ENCODE data around the gene TMEM101. TPM values are rescaled to one million over a fixed set of nuclear protein-coding genes. Genes with fewer than 3 reads are reported as not detected.
A peak's percentile ranks its signal among the peaks of the same experiment; 100 is the strongest.

Gene TMEM101
- total RNA-seq (2016; rRNA removed; fragmentation: Illumina TruSeq; extraction: Trizol) (50.0 and 72.0 TPM in 2 replicates), polyA plus RNA-seq (2011; rRNA removed) (100 and 107 TPM in 2 replicates), polyA minus RNA-seq (2011; rRNA and poly(A)+ RNA removed; ENCODE audit: low replicate concordance) (52.0 and 233 TPM in 2 replicates), Bru-seq, nascent RNA (percentile 69 among the genes with signal in this experiment), BruChase-seq, experiment 1, labeled RNA remaining after a 6-hour chase (percentile 80 among the genes with signal in this experiment), BruChase-seq, experiment 2, labeled RNA remaining after a 2-hour chase (percentile 67 among the genes with signal in this experiment)
- total RNA-seq (2016; cell fraction: cytosol; rRNA removed; fragmentation: Illumina TruSeq; extraction: Trizol; ENCODE audit: low read depth): 24.7 and 30.5 TPM in 2 replicates
- total RNA-seq (2016; cell fraction: insoluble cytoplasmic fraction; rRNA removed; fragmentation: Illumina TruSeq; extraction: Trizol): 50.9 and 73.7 TPM in 2 replicates
- 58.1 and 63.3 TPM in 2 replicates for total RNA-seq (2016; cell fraction: membrane; rRNA removed; fragmentation: Illumina TruSeq; extraction: Trizol)
- total RNA-seq (2016; cell fraction: nucleus; rRNA removed; fragmentation: Illumina TruSeq; extraction: Trizol): 55.2 and 61.0 TPM in 2 replicates
- 128 and 161 TPM in 2 replicates for polyA plus RNA-seq (2011; cell fraction: cytosol; rRNA removed)
- polyA plus RNA-seq (2011; cell fraction: nucleus; rRNA removed): 53.5 and 60.7 TPM in 2 replicates
- polyA plus RNA-seq (2012): 65.5 and 74.9 TPM in 2 replicates
- 19.8 and 21.2 TPM in 2 replicates for polyA plus RNA-seq (2016; cell fraction: cytosol; fragmentation: Illumina TruSeq; extraction: Trizol; ENCODE audit: low read depth)
- polyA plus RNA-seq (2016; cell fraction: insoluble cytoplasmic fraction; fragmentation: Illumina TruSeq; extraction: Trizol; ENCODE audit: low read depth): 35.3 and 36.8 TPM in 2 replicates
- 39.0 and 44.1 TPM in 2 replicates for polyA plus RNA-seq (2016; cell fraction: membrane; fragmentation: Illumina TruSeq; extraction: Trizol; ENCODE audit: low read depth)
- polyA plus RNA-seq (2016; cell fraction: nucleus; fragmentation: Illumina TruSeq; extraction: Trizol; ENCODE audit: insufficient read depth, low read depth): 68.4 and 69.1 TPM in 2 replicates
- polyA minus RNA-seq (2011; cell fraction: cytosol; rRNA and poly(A)+ RNA removed): 45.2 and 52.9 TPM in 2 replicates
- polyA minus RNA-seq (2011; cell fraction: nucleus; rRNA and poly(A)+ RNA removed): 37.7 and 38.3 TPM in 2 replicates
- long read RNA-seq, experiment 1, transcript TMEM101-201 (4 exons, 1,536 nt): major isoform, 115 of 139 reads
- long read RNA-seq, experiment 1, partial matches to known transcripts: 4 of 139 reads
- long read RNA-seq, experiment 1, other reads (novel, unspliced or antisense): 19 of 139 reads
- long read RNA-seq, experiment 2, transcript TMEM101-201 (4 exons, 1,536 nt): major isoform, 131 of 190 reads
- long read RNA-seq, experiment 2, partial matches to known transcripts: 12 of 190 reads
- long read RNA-seq, experiment 2, other reads (novel, unspliced or antisense): 46 of 190 reads

- H3K9me3 ChIP-seq (ENCODE audit: low read length): no peaks in the 10 kb centered on the region
- H3K79me2 ChIP-seq (ENCODE audit: insufficient read depth, low read length): peaks cover 8% of the 10 kb centered on the region
- peak within 1 kb of the TSS; percentile 88 for H3K27ac ChIP-seq (ENCODE audit: extremely low read length, insufficient read depth, low read length)
- ChIA-PET POLR2A (interaction anchor here (0.7 to 1.8 kb wide), 13 partner anchors 11 to 172 kb away, joined by 3 to 39 read pairs (median 3); partner anchors contain the start of genes G6PC3, HDAC5, LSM12 and NAGS), CTCF (ENCODE audit: low intra/inter-chr PET ratio, low total read pairs) (no interaction called here)
- WGBS (ENCODE audit: low lambda C conversion rate): under 1% methylated on average over 32 of the region's 43 CpGs
- peak within 1 kb of the TSS; percentile 97 for H3K4me2 ChIP-seq (ENCODE audit: low read depth, low read length)
- DNase-seq (ENCODE audit: low spot score) (peak; percentile 92), ATAC-seq (peak; percentile 91), FAIRE-seq (peak; percentile 97)
- H3K4me3 ChIP-seq (replicated peaks in 1 of 3; ENCODE audit: insufficient read depth in 1 of 3, low read depth in 2 of 3, low read length in 3 of 3): peak within 1 kb of the TSS; percentile 92 to 98 (median 93)
- H3K4me1 ChIP-seq (ENCODE audit: insufficient read depth, low read length): peaks cover 40% of the 10 kb centered on the region
- peak within 1 kb of the TSS; percentile 95 for H3K9ac ChIP-seq (ENCODE audit: insufficient read depth, low read depth, low read length)
- intact Hi-C loops (cut with micrococcal nuclease; ENCODE audit: unreplicated experiment): loop anchor here (2.0 kb wide), 1 partner anchor 14 kb away; no protein-coding TSS in a partner anchor
- in situ Hi-C loops (cut with HindIII; ENCODE audit: extremely low pct_ligation_motif_present, low pct_unique_long_range_greater_than_20kb): no loop called here
- H4K20me1 ChIP-seq (ENCODE audit: insufficient read depth, low read length): no peaks in the 10 kb centered on the region
- no peaks in the 10 kb centered on the region; a peak in 1 of 5 replicates for H3K27me3 ChIP-seq (ENCODE audit: control insufficient read depth in 1 of 2, insufficient read depth in 2 of 2, low read length in 2 of 2)
- H3K36me3 ChIP-seq (replicated peaks in 1 of 2; ENCODE audit: control insufficient read depth in 1 of 2, insufficient read depth in 2 of 2, low read length in 2 of 2): peaks cover 3 to 7% of the 10 kb centered on the region in 2 experiments; a peak in 2 of 5 replicates
- H2AFZ ChIP-seq (ENCODE audit: low read length): peak within 1 kb of the TSS; percentile 99
- TSS peak; percentile 83 for BruUV-seq (replicated peaks)
- no peak; the same call in none of the 2 replicates for TF ChIP-seq RAD21 (CRISPR knock-in tag; IDR thresholded peaks at IDR 0.05)
- peak; percentile 97 for TF ChIP-seq ZNF430 (CRISPR knock-in tag; IDR thresholded peaks at IDR 0.05)
- TF ChIP-seq ZNF17 (CRISPR knock-in tag; IDR thresholded peaks at IDR 0.05): no peak
- TF ChIP-seq ZFP1 (CRISPR knock-in tag; IDR thresholded peaks at IDR 0.05): peak; percentile 62; the same call in 1 of the 2 replicates
- 0 out of 2 replicates have a peak, but pooled peaks have one; percentile 77 for TF ChIP-seq THYN1 (CRISPR knock-in tag; IDR thresholded peaks at IDR 0.05; ENCODE audit: borderline replicate concordance, low read depth)
- TF ChIP-seq JUND (CRISPR knock-in tag; IDR thresholded peaks at IDR 0.05): no peak; the same call in 1 of the 2 replicates
- no peak for TF ChIP-seq CERS6 (CRISPR knock-in tag; IDR thresholded peaks at IDR 0.05)
- peak; percentile 82; the same call in 1 of the 2 replicates for TF ChIP-seq ZNF232 (CRISPR knock-in tag; IDR thresholded peaks at IDR 0.05; ENCODE audit: borderline replicate concordance)
- peak; percentile 79; the same call in 1 of the 2 replicates for TF ChIP-seq EHMT2 (IDR thresholded peaks at IDR 0.05; ENCODE audit: borderline replicate concordance, low read depth, low read length)
- TF ChIP-seq PRDM4 (CRISPR knock-in tag; IDR thresholded peaks at IDR 0.05; ENCODE audit: borderline replicate concordance): peak; percentile 75
- peak; percentile 95 for TF ChIP-seq KDM5B (CRISPR knock-in tag; IDR thresholded peaks at IDR 0.05; ENCODE audit: borderline replicate concordance)
- TF ChIP-seq SMAD1 (CRISPR knock-in tag; IDR thresholded peaks at IDR 0.05; ENCODE audit: borderline replicate concordance, low read depth): peak; percentile 96; the same call in 1 of the 2 replicates
- peak; percentile 32; the same call in 1 of the 2 replicates for TF ChIP-seq ZNF451 (CRISPR knock-in tag; IDR thresholded peaks at IDR 0.05)
- no peak for TF ChIP-seq HOXA9 (CRISPR knock-in tag; IDR thresholded peaks at IDR 0.05; ENCODE audit: borderline replicate concordance)
Measured at GRCh38 chr17:44014437-44015172, at the start of gene TMEM101. TSS of gene TMEM101 (minus strand) at chr17:44014963. CDS start at chr17:44014952, 11 bp downstream.

Data from HepG2 (cell line).